Fibroblast of pulmonary artery (primary cell): ENCODE measurements around the gene CSF2.

Experiments
- DNase-seq: peaks from one replicate; pipeline ENCODE4 v3.0.0-alpha.2; 2010; ENCODE audit warnings: low read depth
- H3K4me3 ChIP-seq: replicated peaks from 2 replicates; pipeline ENCODE4 v1.5.1; 2011; ENCODE audit warnings: low read depth, mild to moderate bottlenecking, control low read depth, low read length, moderate library complexity
- TF ChIP-seq, protein P1 (sequence below): IDR thresholded peaks from 2 replicates; pipeline ENCODE4 v1.5.1; 2011; ENCODE audit warnings: mild to moderate bottlenecking, control low read depth, low read length, inconsistent platforms; ENCODE audit errors: missing control alignments

CSF2 gene

DNA sequence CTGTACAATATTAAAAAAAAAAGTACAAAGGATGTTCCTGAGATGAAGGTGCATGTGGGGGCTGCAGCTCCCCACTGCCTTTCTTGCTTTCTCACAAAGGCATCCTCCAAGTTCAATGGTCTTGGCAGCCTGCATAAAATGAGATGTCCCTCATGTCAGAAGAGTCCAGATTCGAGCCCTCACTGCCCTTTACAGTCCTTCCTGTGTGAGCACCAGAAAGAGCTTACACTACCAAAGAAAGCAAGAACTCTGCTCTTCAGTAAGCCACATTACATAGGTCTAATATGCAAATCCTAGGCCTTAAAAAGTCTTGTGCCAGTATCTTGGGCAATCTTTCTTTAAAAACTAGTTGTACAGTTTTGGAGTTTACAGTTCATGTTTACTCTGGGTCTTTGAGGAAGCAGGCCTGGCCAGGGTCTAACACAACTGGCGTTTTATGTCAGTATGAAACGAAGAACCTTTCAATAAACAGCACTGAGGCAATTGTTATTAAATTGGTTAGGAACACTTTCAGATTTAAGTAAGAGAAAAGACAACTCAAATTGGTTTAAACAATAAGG lies 36.0 kb downstream of the CSF2 start:
- TF ChIP-seq, protein P1, sequence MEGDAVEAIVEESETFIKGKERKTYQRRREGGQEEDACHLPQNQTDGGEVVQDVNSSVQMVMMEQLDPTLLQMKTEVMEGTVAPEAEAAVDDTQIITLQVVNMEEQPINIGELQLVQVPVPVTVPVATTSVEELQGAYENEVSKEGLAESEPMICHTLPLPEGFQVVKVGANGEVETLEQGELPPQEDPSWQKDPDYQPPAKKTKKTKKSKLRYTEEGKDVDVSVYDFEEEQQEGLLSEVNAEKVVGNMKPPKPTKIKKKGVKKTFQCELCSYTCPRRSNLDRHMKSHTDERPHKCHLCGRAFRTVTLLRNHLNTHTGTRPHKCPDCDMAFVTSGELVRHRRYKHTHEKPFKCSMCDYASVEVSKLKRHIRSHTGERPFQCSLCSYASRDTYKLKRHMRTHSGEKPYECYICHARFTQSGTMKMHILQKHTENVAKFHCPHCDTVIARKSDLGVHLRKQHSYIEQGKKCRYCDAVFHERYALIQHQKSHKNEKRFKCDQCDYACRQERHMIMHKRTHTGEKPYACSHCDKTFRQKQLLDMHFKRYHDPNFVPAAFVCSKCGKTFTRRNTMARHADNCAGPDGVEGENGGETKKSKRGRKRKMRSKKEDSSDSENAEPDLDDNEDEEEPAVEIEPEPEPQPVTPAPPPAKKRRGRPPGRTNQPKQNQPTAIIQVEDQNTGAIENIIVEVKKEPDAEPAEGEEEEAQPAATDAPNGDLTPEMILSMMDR = no peak
- H3K4me3 ChIP-seq = no peak overlapping the region

DNA sequence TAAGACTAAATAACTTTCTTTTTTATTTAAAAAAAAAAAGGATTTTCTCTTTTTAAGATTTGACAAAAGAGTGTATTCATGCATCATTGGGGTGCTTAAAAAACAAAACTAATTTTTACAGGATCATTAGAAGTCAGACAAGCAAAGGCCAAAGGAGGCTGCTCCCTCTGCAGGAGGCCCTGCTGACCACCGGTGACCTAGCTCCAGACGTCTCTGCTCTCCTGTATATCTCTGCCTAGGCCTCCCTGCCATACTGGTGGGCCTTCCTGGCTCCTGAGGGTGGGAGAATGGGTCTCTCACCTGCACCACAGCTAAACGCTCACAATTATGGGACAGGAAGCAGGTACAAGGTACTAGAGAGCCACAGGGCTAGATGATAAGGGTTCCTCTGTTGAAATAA lies 36.6 kb downstream of the CSF2 start:
- TF ChIP-seq, protein P1 = no peak
- no peak overlapping the region for H3K4me3 ChIP-seq
- DNase-seq = no peak

More for the DNA sequence above, 36.0 kb downstream of the CSF2 start:
- DNase-seq = no peak

DNA sequence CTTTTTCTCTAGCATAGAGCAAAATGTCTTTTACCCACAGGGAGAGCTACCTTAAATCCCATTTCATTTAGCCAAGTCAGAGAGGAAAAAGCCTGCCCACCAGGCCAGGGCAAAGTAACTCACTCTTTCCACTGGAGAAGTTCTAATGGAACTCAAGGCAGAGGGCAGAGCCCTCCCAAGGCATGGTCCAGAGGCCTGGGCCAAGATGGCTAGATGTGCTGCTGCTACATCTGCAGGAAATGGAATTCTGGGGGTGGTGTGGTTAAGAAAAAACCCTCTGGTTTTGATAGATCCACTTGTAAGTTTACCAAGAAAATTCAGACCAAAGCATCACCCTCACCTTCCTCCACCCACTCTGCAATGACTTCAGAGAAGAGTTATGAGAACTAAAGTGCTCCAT lies 37.3 kb downstream of the CSF2 start:
- TF ChIP-seq, protein P1 = no peak
- no peak overlapping the region for H3K4me3 ChIP-seq
- DNase-seq = no peak

DNA sequence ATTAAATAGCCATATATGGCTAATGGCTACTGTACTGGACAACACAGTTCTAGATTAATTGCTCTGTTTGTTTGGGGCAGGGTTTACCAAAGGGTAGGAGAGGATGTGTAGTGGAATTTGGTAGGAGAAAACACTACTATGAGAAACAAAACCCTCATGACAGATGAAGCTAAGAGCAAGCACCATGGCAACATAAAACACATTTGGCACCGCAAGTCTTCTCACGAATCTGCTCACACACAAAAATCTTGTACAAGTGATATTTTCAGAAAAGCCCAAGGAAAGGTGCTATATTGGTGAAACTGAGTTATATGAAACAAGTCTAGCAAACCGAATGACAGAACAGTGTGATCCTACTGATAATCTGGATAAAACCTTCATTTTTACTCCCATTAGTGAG lies 38.5 kb downstream of the CSF2 start:
- H3K4me3 ChIP-seq = no peak overlapping the region
- TF ChIP-seq, protein P1 = no peak
- no peak for DNase-seq

DNA sequence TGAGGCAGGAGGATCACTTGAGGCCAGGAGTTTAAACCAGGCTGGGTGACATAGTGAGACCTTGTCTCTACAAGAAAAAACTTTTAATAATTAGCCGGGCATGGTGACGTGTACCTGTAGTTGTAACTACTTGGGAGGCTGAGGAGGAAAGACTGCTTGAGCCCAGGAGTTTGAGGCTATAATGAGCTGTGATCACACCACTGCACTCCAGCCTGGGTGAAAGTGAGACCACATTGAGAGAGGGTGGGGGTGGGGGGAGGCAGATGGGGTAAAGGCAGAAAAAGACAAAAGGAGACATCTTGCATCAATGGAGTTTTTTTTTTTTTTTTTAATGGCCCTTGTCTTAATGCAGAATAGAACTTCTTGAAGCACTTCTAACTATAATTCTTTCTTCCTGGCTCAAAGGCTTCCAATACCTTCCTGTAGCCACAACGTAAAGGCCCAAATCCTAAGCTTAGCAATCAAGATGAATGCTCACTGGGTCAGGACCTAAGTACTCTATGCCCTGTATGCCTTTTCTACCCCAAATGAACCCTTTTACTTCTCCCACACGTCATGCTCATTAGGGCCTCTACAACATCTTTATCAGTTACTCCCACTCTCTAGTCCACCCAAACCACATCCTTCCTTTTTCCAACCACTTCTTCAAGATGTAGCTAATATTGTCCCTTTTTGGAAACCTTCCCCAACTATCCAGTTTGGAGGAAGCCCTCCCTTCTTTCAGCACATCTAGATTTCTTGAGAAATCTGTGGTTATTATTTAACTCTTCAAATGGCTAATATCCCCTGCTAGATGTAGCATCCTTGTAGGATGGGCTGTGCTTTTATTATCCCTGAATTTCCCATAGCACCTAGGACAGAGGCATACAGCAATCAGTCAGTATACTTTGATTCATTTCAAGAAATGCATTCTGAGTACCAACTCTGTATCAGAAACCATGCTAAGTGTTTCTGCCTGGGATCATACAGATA lies 40.8 kb downstream of the CSF2 start:
- no peak overlapping the region for H3K4me3 ChIP-seq
- peak; percentile 56 for DNase-seq
- TF ChIP-seq, protein P1 = no peak

DNA sequence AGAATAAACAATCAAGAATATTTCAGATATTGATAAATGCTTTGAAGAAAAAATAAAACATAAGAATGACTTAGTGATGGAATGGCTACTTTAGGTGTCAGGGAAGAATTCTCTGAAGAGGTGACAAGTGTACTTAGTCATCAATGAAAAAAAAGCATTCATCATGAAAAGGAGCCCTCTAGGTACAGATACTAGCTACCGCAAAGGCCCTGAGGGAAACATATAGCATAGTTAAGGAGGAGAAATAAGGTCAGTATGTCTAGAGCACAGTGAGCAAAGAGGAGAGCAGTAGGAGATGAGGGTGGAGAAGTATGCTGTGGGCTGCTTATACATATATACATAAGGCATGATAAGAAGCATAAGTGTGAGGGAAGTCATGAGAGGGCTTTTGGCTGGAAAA lies 41.8 kb downstream of the CSF2 start:
- TF ChIP-seq, protein P1 = no peak
- H3K4me3 ChIP-seq = no peak overlapping the region
- DNase-seq = no peak
